Tibial nerve (tissue), 4 donors: ENCODE measurements around the gene RILPL1.

Experiments
- EP300 ChIP-seq, 2 donors: sonication (generic); formaldehyde crosslinking; IDR thresholded peaks; one replicate each; pipeline ENCODE4 v1.6.1; 2017; ENCODE audit warnings: antibody characterized with exemption in 2 of 2, mild to moderate bottlenecking in 1 of 2
- POLR2A ChIP-seq, 2 donors: fragments of 450-650 bp; IDR thresholded peaks; one replicate each; pipeline ENCODE4 v1.6.1; 2017; ENCODE audit warnings: antibody characterized with exemption in 2 of 2, mild to moderate bottlenecking in 2 of 2, moderate library complexity in 2 of 2
- TF ChIP-seq, protein P1 (sequence below), 5 experiments: fragments of 200-600 bp in 3 of 5; fragments of 450-650 bp in 2 of 5; sonication (generic) in 3 of 5; IDR thresholded peaks; one replicate each; pipeline ENCODE4 v1.5.1; 2016 to 2019; ENCODE audit warnings: antibody characterized with exemption in 5 of 5, mild to moderate bottlenecking in 3 of 5, moderate library complexity in 2 of 5

DNA sequence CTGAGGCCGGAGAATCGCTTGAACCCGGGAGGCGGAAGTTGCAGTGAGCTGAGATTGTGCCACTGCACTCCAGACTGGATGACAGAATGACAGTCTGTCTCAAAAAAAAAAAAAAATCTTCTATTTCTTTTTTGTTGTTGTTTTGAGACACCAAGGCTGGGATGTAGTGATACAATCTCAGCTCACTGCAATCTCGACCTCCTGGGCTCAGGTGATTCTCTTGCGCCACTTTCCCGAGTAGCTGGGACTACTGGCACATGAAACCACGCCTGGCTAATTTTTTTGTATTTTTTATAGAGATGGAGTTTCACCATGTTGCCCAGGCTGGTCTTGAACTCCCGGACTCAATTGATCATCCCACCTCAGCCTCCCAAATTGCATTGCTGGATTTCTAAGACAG, 82.9 kb downstream of the RILPL1 start:
- TF ChIP-seq POLR2A (IDR thresholded peaks at IDR 0.05) (no peak), EP300 (IDR thresholded peaks at IDR 0.05) (no peak)
- TF ChIP-seq, protein P1, sequence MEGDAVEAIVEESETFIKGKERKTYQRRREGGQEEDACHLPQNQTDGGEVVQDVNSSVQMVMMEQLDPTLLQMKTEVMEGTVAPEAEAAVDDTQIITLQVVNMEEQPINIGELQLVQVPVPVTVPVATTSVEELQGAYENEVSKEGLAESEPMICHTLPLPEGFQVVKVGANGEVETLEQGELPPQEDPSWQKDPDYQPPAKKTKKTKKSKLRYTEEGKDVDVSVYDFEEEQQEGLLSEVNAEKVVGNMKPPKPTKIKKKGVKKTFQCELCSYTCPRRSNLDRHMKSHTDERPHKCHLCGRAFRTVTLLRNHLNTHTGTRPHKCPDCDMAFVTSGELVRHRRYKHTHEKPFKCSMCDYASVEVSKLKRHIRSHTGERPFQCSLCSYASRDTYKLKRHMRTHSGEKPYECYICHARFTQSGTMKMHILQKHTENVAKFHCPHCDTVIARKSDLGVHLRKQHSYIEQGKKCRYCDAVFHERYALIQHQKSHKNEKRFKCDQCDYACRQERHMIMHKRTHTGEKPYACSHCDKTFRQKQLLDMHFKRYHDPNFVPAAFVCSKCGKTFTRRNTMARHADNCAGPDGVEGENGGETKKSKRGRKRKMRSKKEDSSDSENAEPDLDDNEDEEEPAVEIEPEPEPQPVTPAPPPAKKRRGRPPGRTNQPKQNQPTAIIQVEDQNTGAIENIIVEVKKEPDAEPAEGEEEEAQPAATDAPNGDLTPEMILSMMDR (IDR thresholded peaks at IDR 0.05), result no peak
